ENCODE data around the gene BRD9. TPM values are rescaled to one million over a fixed set of nuclear protein-coding genes. Genes with fewer than 3 reads are reported as not detected.

BRD9 gene
- polyA plus RNA-seq, 2 of the 4 experiments (the other 2 are of a cell fraction) = 11.6 to 28.9 TPM

- no peak for TF ChIP-seq E2F6 (IDR thresholded peaks at IDR 0.05; ENCODE audit: borderline replicate concordance, low read depth)
- TF ChIP-seq FOXS1 (CRISPR knock-in tag; IDR thresholded peaks at IDR 0.05) = no peak
- TF ChIP-seq CBX2 (IDR thresholded peaks at IDR 0.05; ENCODE audit: borderline replicate concordance, low read depth) = no peak
- no peak for TF ChIP-seq ELK1 (IDR thresholded peaks at IDR 0.05; ENCODE audit: low read depth, low read length)
- TF ChIP-seq ZFP36 (IDR thresholded peaks at IDR 0.05; ENCODE audit: borderline replicate concordance, partially characterized antibody) = no peak
- no peak for TF ChIP-seq HMGXB4 (CRISPR knock-in tag; IDR thresholded peaks at IDR 0.05; ENCODE audit: borderline replicate concordance)
- no peak for TF ChIP-seq PHF8 (IDR thresholded peaks at IDR 0.05; ENCODE audit: borderline replicate concordance, low read depth)
- TF ChIP-seq MAFK (IDR thresholded peaks at IDR 0.05; ENCODE audit: partially characterized antibody) = no peak
- ATAC-seq (no peak), FAIRE-seq (no peak), DNase-seq (ENCODE audit: low read depth in 1 of 2, low spot score in 1 of 2) (no peak)
- Histone ChIP-seq H3K4me2 (no peak overlapping the region), H3K4me1 (peaks cover 19% of the 10 kb centered on the region), H3K4me3 (no peak overlapping the region), H3K9me3 (no peaks in the 10 kb centered on the region), H3K27ac (no peak overlapping the region)
- CTCF ChIA-PET = interaction anchor here (1.0 to 9.3 kb wide), 4 partner anchors 8 to 260 kb away, joined by 4 to 89 read pairs (median 31); partner anchors contain the start of genes BRD9 and TRIP13
- WGBS (ENCODE audit: missing lambda C conversion rate) = 98% methylated on average over 16 of the region's 16 CpGs
- POLR2A ChIA-PET = no interaction called here
Observed at GRCh38 chr5:908172-908571, 15.6 kb upstream of the BRD9 start.

GRCh38 chr5:907366-907910 lies 14.8 kb upstream of the BRD9 start:
- no peak for FAIRE-seq
- no peak for ATAC-seq
- 93% methylated on average over 5 of the region's 7 CpGs for WGBS (ENCODE audit: missing lambda C conversion rate)

GRCh38 chr5:905139-905642 lies 12.6 kb upstream of the BRD9 start:
- DNase-seq (ENCODE audit: low read depth in 1 of 2, low spot score in 1 of 2) (no peak), ATAC-seq (no peak), FAIRE-seq (no peak)
- Histone ChIP-seq H3K9me3 (no peaks in the 10 kb centered on the region), H3K4me3 (no peak overlapping the region), H3K4me1 (no peaks in the 10 kb centered on the region), H3K4me2 (no peak overlapping the region), H3K27ac (no peak overlapping the region)
- WGBS (ENCODE audit: missing lambda C conversion rate) = 95% methylated on average over 12 of the region's 12 CpGs
- ChIA-PET CTCF (interaction anchor here (1.0 to 9.3 kb wide), 6 partner anchors 13 to 285 kb away, joined by 3 to 89 read pairs (median 8); partner anchors contain the start of genes BRD9 and TRIP13), POLR2A (no interaction called here)
- TF ChIP-seq EHMT2 (IDR thresholded peaks at IDR 0.05; ENCODE audit: low read depth) (no peak), HOXB13 (CRISPR knock-in tag; IDR thresholded peaks at IDR 0.05; ENCODE audit: low read depth) (no peak), MAX (IDR thresholded peaks at IDR 0.05) (no peak), SMC3 (IDR thresholded peaks at IDR 0.05) (no peak), PHF8 (IDR thresholded peaks at IDR 0.05; ENCODE audit: borderline replicate concordance, low read depth) (no peak), E2F6 (IDR thresholded peaks at IDR 0.05; ENCODE audit: borderline replicate concordance, low read depth) (no peak), CTCF (IDR thresholded peaks at IDR 0.05) (no peak), ZFP36 (IDR thresholded peaks at IDR 0.05; ENCODE audit: borderline replicate concordance, partially characterized antibody) (no peak), NFE2L2 (conservative IDR thresholded peaks at IDR 0.05; ENCODE audit: low read length) (no peak), MAZ (IDR thresholded peaks at IDR 0.05; ENCODE audit: borderline replicate concordance, low read depth, low read length) (no peak), EHF (CRISPR knock-in tag; IDR thresholded peaks at IDR 0.05) (no peak), MAFK (IDR thresholded peaks at IDR 0.05; ENCODE audit: partially characterized antibody) (no peak)

More at GRCh38 chr5:907366-907910, 14.8 kb upstream of the BRD9 start:
- no peak overlapping the region for H3K4me3 ChIP-seq
- no peak overlapping the region for H3K4me2 ChIP-seq
- ChIA-PET POLR2A (interaction anchor here (1.5 kb wide), 1 partner anchor 13 kb away, joined by 4 read pairs; no protein-coding TSS in a partner anchor), CTCF (interaction anchor here (1.0 to 9.3 kb wide), 4 partner anchors 9 to 261 kb away, joined by 4 to 89 read pairs (median 31); partner anchors contain the start of genes BRD9 and TRIP13)
- TF ChIP-seq CBX2 (IDR thresholded peaks at IDR 0.05; ENCODE audit: borderline replicate concordance, low read depth) (no peak), PHF8 (IDR thresholded peaks at IDR 0.05; ENCODE audit: borderline replicate concordance, low read depth) (no peak)
- no peaks in the 10 kb centered on the region for H3K9me3 ChIP-seq
- no peak overlapping the region for H3K27ac ChIP-seq
- H3K4me1 ChIP-seq = peaks cover 12% of the 10 kb centered on the region
- DNase-seq (ENCODE audit: low read depth in 1 of 2, low spot score in 1 of 2) = no peak
